GM21526 (cell line): ENCODE data around the gene AKIP1.
"Not testable (repeated sequence)": the region's sequence is repeated elsewhere in the genome, so short reads cannot be mapped to it uniquely, and the experiment has no call there.

ENCODE experiments used
- ATAC-seq: cut with Tn5 transposase; IDR thresholded peaks from one replicate; pipeline ENCODE4 v1.9.1; 2021; ENCODE audit warnings: moderate library complexity; ENCODE audit not compliant: unreplicated experiment, low FRiP score

Gene AKIP1

GRCh38 chr11:8914661-8915018, 3.7 kb downstream of the AKIP1 start:
- ATAC-seq = no peak

- ATAC-seq = no peak
These were observed 6.3 kb downstream of the AKIP1 start for GRCh38 chr11:8917157-8917825.

GRCh38 chr11:8922691-8923090, 11.7 kb downstream of the AKIP1 start:
- ATAC-seq = no peak

GRCh38 chr11:8925711-8926110, 14.7 kb downstream of the AKIP1 start:
- no peak for ATAC-seq

- ATAC-seq = no peak
These were observed 15.2 kb downstream of the AKIP1 start for GRCh38 chr11:8926236-8926635.

GRCh38 chr11:8927233-8927632, 16.2 kb downstream of the AKIP1 start:
- no peak for ATAC-seq

- no peak for ATAC-seq
These were observed 17.2 kb downstream of the AKIP1 start for GRCh38 chr11:8928205-8928604.

GRCh38 chr11:8928981-8929615, 18.1 kb downstream of the AKIP1 start:
- ATAC-seq = no peak

- ATAC-seq = no peak
These were observed 19.6 kb downstream of the AKIP1 start for GRCh38 chr11:8930456-8931175.

GRCh38 chr11:8932564-8933180, 21.7 kb downstream of the AKIP1 start, which contains the start of gene C11orf16:
C11orf16 (minus strand) TSS chr11:8932947; CDS start chr11:8932308, 639 bp downstream.
- no peak for ATAC-seq

GRCh38 chr11:8933931-8934330, 22.9 kb downstream of the AKIP1 start:
- no peak for ATAC-seq

- no peak for ATAC-seq
These were observed 23.9 kb downstream of the AKIP1 start for GRCh38 chr11:8934742-8935488.

GRCh38 chr11:8935789-8936188, 24.8 kb downstream of the AKIP1 start:
- ATAC-seq = not testable (repeated sequence)

GRCh38 chr11:8937159-8937558, 26.2 kb downstream of the AKIP1 start:
- peak; percentile 64 for ATAC-seq

GRCh38 chr11:8937659-8938058, 26.7 kb downstream of the AKIP1 start:
- ATAC-seq = no peak

- no peak for ATAC-seq
These were observed 30.5 kb downstream of the AKIP1 start for GRCh38 chr11:8941341-8942103.

- ATAC-seq = no peak
These were observed 31.6 kb downstream of the AKIP1 start, which contains the start of gene ASCL3 for GRCh38 chr11:8942518-8943066. ASCL3 (minus strand) TSS chr11:8943016; CDS start chr11:8938161, 4,855 bp downstream.

GRCh38 chr11:8947230-8947943, 36.4 kb downstream of the AKIP1 start:
- ATAC-seq = no peak

GRCh38 chr11:8948886-8949285, 37.9 kb downstream of the AKIP1 start:
- ATAC-seq = no peak
